K562 (cell line): ENCODE results near the gene KCNAB2. TPM values are rescaled to one million over a fixed set of nuclear protein-coding genes. Genes with fewer than 3 reads are reported as not detected.
A peak's percentile ranks its signal among the peaks of the same experiment; 100 is the strongest.

Experiments used
- BCOR ChIP-seq: fragments of 450-650 bp; IDR thresholded peaks from 2 replicates; pipeline ENCODE4 v1.6.1; 2016
- BRD4 ChIP-seq: fragments of 200-600 bp; sonication (generic); IDR thresholded peaks from 2 replicates; pipeline ENCODE4 v1.6.1; 2017; ENCODE audit warnings: inconsistent platforms
- COPS2 ChIP-seq: fragments of 450-650 bp; conservative IDR thresholded peaks from 2 replicates; pipeline ENCODE4 v1.6.1; 2016; ENCODE audit warnings: mild to moderate bottlenecking, moderate library complexity
- CREB1 ChIP-seq, 2 experiments: sonication (generic) in 1 of 2; formaldehyde crosslinking in 1 of 2; IDR thresholded peaks; 2 replicates each; pipeline versions ENCODE4 v1.6.1 to v1.8.0; 2012 to 2022; ENCODE audit warnings: inconsistent platforms in 1 of 2, mild to moderate bottlenecking in 1 of 2, missing genetic modification reagents in 1 of 2, moderate library complexity in 1 of 2
- E2F6 ChIP-seq, 2 experiments: IDR thresholded peaks; 2 replicates each; pipeline ENCODE4 v1.6.1; 2011; ENCODE audit warnings: borderline replicate concordance in 1 of 2, control low read depth in 1 of 2, low read depth in 1 of 2, low read length in 1 of 2, mild to moderate bottlenecking in 1 of 2, mixed read lengths in 1 of 2, moderate library complexity in 1 of 2; ENCODE audit not compliant: insufficient read depth in 1 of 2, insufficient read length in 1 of 2, poor library complexity in 1 of 2, severe bottlenecking in 1 of 2; ENCODE audit errors: extremely low read depth in 1 of 2
- ELF2 ChIP-seq: fragments of 250-450 bp; sonication (Bioruptor Pico); IDR thresholded peaks from 2 replicates; pipeline ENCODE4 v1.5.0; 2021; ENCODE audit warnings: mild to moderate bottlenecking
- HMGXB4 ChIP-seq: sonication (generic); formaldehyde crosslinking; IDR thresholded peaks from 2 replicates; pipeline ENCODE4 v1.8.1; 2023; ENCODE audit warnings: mild to moderate bottlenecking, missing genetic modification reagents
- JUN ChIP-seq, 2 experiments: sonication (generic) in 1 of 2; formaldehyde crosslinking in 1 of 2; IDR thresholded peaks; 2 replicates each; pipeline versions ENCODE4 v1.6.1 to v1.8.0; 2012 to 2022; ENCODE audit warnings: borderline replicate concordance in 2 of 2, mild to moderate bottlenecking in 2 of 2, improper control_type of control experiment in 1 of 2, low read depth in 1 of 2, low read length in 1 of 2, missing genetic modification reagents in 1 of 2
- KDM5B ChIP-seq: fragments of 200-600 bp; sonication (generic); IDR thresholded peaks from 2 replicates; pipeline ENCODE4 v1.6.1; 2012; ENCODE audit warnings: low read depth, mild to moderate bottlenecking, moderate library complexity, low read length, control low read depth, inconsistent platforms; ENCODE audit not compliant: insufficient replicate concordance
- NBN ChIP-seq: fragments of 450-650 bp; IDR thresholded peaks from 2 replicates; pipeline ENCODE4 v1.6.1; 2016; ENCODE audit warnings: low read depth, mild to moderate bottlenecking
- NFE2 ChIP-seq: IDR thresholded peaks from 2 replicates; pipeline ENCODE4 v1.6.1; 2014; ENCODE audit warnings: antibody characterized with exemption, low read depth
- NR2C2 ChIP-seq, 2 experiments: fragments of 200-800 bp in 1 of 2; sonication (Bioruptor generic) in 1 of 2; sonication (generic) in 1 of 2; formaldehyde crosslinking in 1 of 2; IDR thresholded peaks; 2 replicates each; pipeline versions ENCODE4 v1.6.1 to v1.8.0; 2016 to 2022; ENCODE audit warnings: mild to moderate bottlenecking in 1 of 2, missing compliant biosample characterization in 1 of 2, missing genetic modification characterization in 1 of 2, missing genetic modification reagents in 1 of 2
- RBM25 ChIP-seq: fragments of 200-400 bp; formaldehyde crosslinking; IDR thresholded peaks from 2 replicates; pipeline ENCODE4 v1.6.1; 2018; ENCODE audit warnings: low read length, low read depth, moderate library complexity; ENCODE audit not compliant: severe bottlenecking
- SMARCA5 ChIP-seq: fragments of 450-650 bp; IDR thresholded peaks from 2 replicates; pipeline ENCODE4 v1.6.1; 2016
- TAF1 ChIP-seq: IDR thresholded peaks from 2 replicates; pipeline ENCODE4 v1.6.1; 2011; ENCODE audit warnings: mild to moderate bottlenecking, low read length, moderate library complexity; ENCODE audit not compliant: insufficient read depth, control insufficient read depth, severe bottlenecking; ENCODE audit errors: extremely low read depth
- TRIM24 ChIP-seq, 2 experiments: fragments of 450-650 bp; IDR thresholded peaks; 2 replicates each; pipeline ENCODE4 v1.6.1; 2016
- ZC3H4 ChIP-seq: sonication (generic); formaldehyde crosslinking; IDR thresholded peaks from 2 replicates; pipeline ENCODE4 v1.9.0; 2021; ENCODE audit warnings: missing genetic modification reagents, borderline replicate concordance
- ZNF224 ChIP-seq: sonication (generic); formaldehyde crosslinking; IDR thresholded peaks from 2 replicates; pipeline ENCODE4 v1.8.0; 2022; ENCODE audit warnings: mild to moderate bottlenecking, missing genetic modification reagents
- ZNF3 ChIP-seq: fragments of 250-450 bp; sonication (Bioruptor Pico); IDR thresholded peaks from 2 replicates; pipeline ENCODE4 v1.5.0; 2021; ENCODE audit warnings: mild to moderate bottlenecking, moderate library complexity
- ZNF655 ChIP-seq: fragments of 250-450 bp; sonication (Bioruptor Pico); IDR thresholded peaks from 2 replicates; pipeline ENCODE4 v1.5.0; 2021
- ZNF740 ChIP-seq, 3 experiments: fragments of 200-800 bp in 1 of 3; sonication (Bioruptor generic) in 1 of 3; sonication (generic) in 1 of 3; formaldehyde crosslinking in 1 of 3; IDR thresholded peaks; 2 replicates each; pipeline versions ENCODE4 v1.6.1 to v1.8.0; 2016 to 2022; ENCODE audit warnings: mild to moderate bottlenecking in 2 of 3, missing compliant biosample characterization in 2 of 3, missing genetic modification characterization in 2 of 3, missing genetic modification reagents in 1 of 3
- polyA plus RNA-seq, 8 experiments: library from polyadenylated mRNA; depleted of rRNA in 4 of 8; stranded (reverse) in 5 of 8; unstranded in 3 of 8; fragments of >200 nt; fragmentation: Nextera tagmentation in 2 of 8; fragmentation: Illumina TruSeq in 1 of 8; extraction: Ambion mirVana in 2 of 8; extraction: Trizol in 1 of 8; gene quantifications; 2 replicates each; pipeline versions ENCODE4 v1.2.1 to v1.2.3, GENCODE V29; 2011 to 2014; ENCODE audit warnings: inconsistent platforms in 1 of 8, missing spikeins in 1 of 8
- total RNA-seq, 7 experiments: library from RNA; depleted of rRNA in 6 of 7; stranded (reverse); fragments of >200 nt in 6 of 7; fragmentation: Illumina TruSeq in 2 of 7; extraction: Trizol in 2 of 7; gene quantifications; 2 replicates each; pipeline versions ENCODE4 v1.2.1 to v1.2.3, GENCODE V29; 2011 to 2021; ENCODE audit warnings: low replicate concordance in 1 of 7

Gene KCNAB2
- total and polyA plus RNA-seq, 9 of the 15 experiments (the other 6 are each of a cell fraction or from before 2014, with no cell fraction given): 1.8 to 15.8 (median 7.1) TPM

- TF ChIP-seq CREB1 (IDR thresholded peaks at IDR 0.05): peak; percentile 30; the same call in 1 of the 2 replicates
- no peak for TF ChIP-seq CREB1 (CRISPR knock-in tag; IDR thresholded peaks at IDR 0.05)
- TF ChIP-seq ZC3H4 (CRISPR knock-in tag): no peak
- TF ChIP-seq KDM5B: peak; percentile 94
- TF ChIP-seq NFE2: peak; percentile 95
- TF ChIP-seq NBN: no peak
- TF ChIP-seq SMARCA5: no peak
- peak; percentile 58; the same call in 1 of the 2 replicates for TF ChIP-seq ELF2
- TF ChIP-seq ZNF655 (CRISPR knock-in tag): no peak
- TF ChIP-seq ZNF224 (CRISPR knock-in tag): no peak
- TF ChIP-seq TRIM24 (IDR thresholded peaks at IDR 0.05): peak in 1 of 2 experiments; percentile 33; a peak in 1 of 4 replicates
- no peak for TF ChIP-seq BRD4
- no peak for TF ChIP-seq E2F6 (IDR thresholded peaks at IDR 0.05; ENCODE audit: borderline replicate concordance in 1 of 2, extremely low read depth in 1 of 2, insufficient read depth in 1 of 2, insufficient read length in 1 of 2, low read depth in 1 of 2, low read length in 1 of 2, poor library complexity in 1 of 2, severe bottlenecking in 1 of 2)
- no peak for TF ChIP-seq RBM25
- TF ChIP-seq BCOR: no peak
- TF ChIP-seq TAF1: peak; percentile 62
- no peak for TF ChIP-seq COPS2
- no peak for TF ChIP-seq NR2C2 (CRISPR knock-in tag; IDR thresholded peaks at IDR 0.05)
- peak; percentile 79 for TF ChIP-seq NR2C2 (tag; IDR thresholded peaks at IDR 0.05)
- TF ChIP-seq HMGXB4 (CRISPR knock-in tag): no peak
- TF ChIP-seq ZNF740 (CRISPR knock-in tag; IDR thresholded peaks at IDR 0.05): no peak
- no peak for TF ChIP-seq ZNF740 (tag; IDR thresholded peaks at IDR 0.05)
- TF ChIP-seq JUN (IDR thresholded peaks at IDR 0.05; ENCODE audit: borderline replicate concordance, low read depth, low read length): 0 out of 2 replicates have a peak, but pooled peaks have one; percentile 57
- no peak for TF ChIP-seq JUN (CRISPR knock-in tag; IDR thresholded peaks at IDR 0.05; ENCODE audit: borderline replicate concordance)
- no peak for TF ChIP-seq ZNF3
These were observed 38.2 kb upstream of the KCNAB2 start (continued) for GRCh38 chr1:6007318-6008083.
